Upper lobe of left lung (tissue), 4 donors: ENCODE measurements around the gene ELMOD3.

Experiments used
- EP300 ChIP-seq, 4 donors: sonication (generic); formaldehyde crosslinking; IDR thresholded peaks; one replicate each; pipeline ENCODE4 v1.5.1; 2017; ENCODE audit warnings: antibody characterized with exemption in 4 of 4, control low read depth in 2 of 4
- POLR2A ChIP-seq, 4 donors: fragments of 450-650 bp; IDR thresholded peaks; one replicate each; pipeline ENCODE4 v1.5.1; 2016 to 2017; ENCODE audit warnings: antibody characterized with exemption in 4 of 4, mild to moderate bottlenecking in 2 of 4
- POLR2AphosphoS5 ChIP-seq, 2 donors: sonication (generic); formaldehyde crosslinking; IDR thresholded peaks; one replicate each; pipeline ENCODE4 v1.5.1; 2017; ENCODE audit warnings: antibody characterized with exemption in 2 of 2
- TF ChIP-seq, protein P1 (sequence below), 6 experiments: fragments of 450-650 bp in 4 of 6; fragments of 200-600 bp in 2 of 6; sonication (generic) in 2 of 6; IDR thresholded peaks; one replicate each; pipeline ENCODE4 v1.5.1; 2016 to 2019; ENCODE audit warnings: antibody characterized with exemption in 6 of 6

- TF ChIP-seq, protein P1, sequence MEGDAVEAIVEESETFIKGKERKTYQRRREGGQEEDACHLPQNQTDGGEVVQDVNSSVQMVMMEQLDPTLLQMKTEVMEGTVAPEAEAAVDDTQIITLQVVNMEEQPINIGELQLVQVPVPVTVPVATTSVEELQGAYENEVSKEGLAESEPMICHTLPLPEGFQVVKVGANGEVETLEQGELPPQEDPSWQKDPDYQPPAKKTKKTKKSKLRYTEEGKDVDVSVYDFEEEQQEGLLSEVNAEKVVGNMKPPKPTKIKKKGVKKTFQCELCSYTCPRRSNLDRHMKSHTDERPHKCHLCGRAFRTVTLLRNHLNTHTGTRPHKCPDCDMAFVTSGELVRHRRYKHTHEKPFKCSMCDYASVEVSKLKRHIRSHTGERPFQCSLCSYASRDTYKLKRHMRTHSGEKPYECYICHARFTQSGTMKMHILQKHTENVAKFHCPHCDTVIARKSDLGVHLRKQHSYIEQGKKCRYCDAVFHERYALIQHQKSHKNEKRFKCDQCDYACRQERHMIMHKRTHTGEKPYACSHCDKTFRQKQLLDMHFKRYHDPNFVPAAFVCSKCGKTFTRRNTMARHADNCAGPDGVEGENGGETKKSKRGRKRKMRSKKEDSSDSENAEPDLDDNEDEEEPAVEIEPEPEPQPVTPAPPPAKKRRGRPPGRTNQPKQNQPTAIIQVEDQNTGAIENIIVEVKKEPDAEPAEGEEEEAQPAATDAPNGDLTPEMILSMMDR (IDR thresholded peaks at IDR 0.05) = no peak
- TF ChIP-seq EP300 (IDR thresholded peaks at IDR 0.05) (no peak), POLR2A (IDR thresholded peaks at IDR 0.05) (no peak), POLR2AphosphoS5 (IDR thresholded peaks at IDR 0.05) (no peak)
These were observed 69.0 kb downstream of the ELMOD3 start for GRCh38 chr2:85423525-85423924.
